K562 (cell line): ENCODE data around the gene MRPL4. TPM values are rescaled to one million over a fixed set of nuclear protein-coding genes. Genes with fewer than 3 reads are reported as not detected.

Experiments used
- ASH1L ChIP-seq: fragments of 450-650 bp; IDR thresholded peaks from 2 replicates; pipeline ENCODE4 v1.6.1; 2018; ENCODE audit warnings: borderline replicate concordance, mild to moderate bottlenecking, low read depth; ENCODE audit not compliant: partially characterized antibody
- BCOR ChIP-seq: fragments of 450-650 bp; IDR thresholded peaks from 2 replicates; pipeline ENCODE4 v1.6.1; 2016
- ELF2 ChIP-seq: fragments of 250-450 bp; sonication (Bioruptor Pico); IDR thresholded peaks from 2 replicates; pipeline ENCODE4 v1.5.0; 2021; ENCODE audit warnings: mild to moderate bottlenecking
- GATAD2B ChIP-seq: fragments of 450-650 bp; IDR thresholded peaks from 2 replicates; pipeline ENCODE4 v1.6.1; 2017; ENCODE audit warnings: mild to moderate bottlenecking, borderline replicate concordance
- HCFC1 ChIP-seq: IDR thresholded peaks from 2 replicates; pipeline ENCODE4 v1.6.1; 2012; ENCODE audit warnings: low read depth, low read length, improper control_type of control experiment
- LARP7 ChIP-seq: fragments of 450-650 bp; IDR thresholded peaks from 2 replicates; pipeline ENCODE4 v1.6.1; 2016
- NCOA4 ChIP-seq: fragments of 450-650 bp; IDR thresholded peaks from 2 replicates; pipeline ENCODE4 v1.6.1; 2018; ENCODE audit warnings: mild to moderate bottlenecking; ENCODE audit not compliant: partially characterized antibody
- POLR3G ChIP-seq: IDR thresholded peaks from 2 replicates; pipeline ENCODE4 v1.6.1; 2011; ENCODE audit not compliant: insufficient read length, insufficient replicate concordance; ENCODE audit errors: extremely low read depth
- RBM15 ChIP-seq: fragments of 200-400 bp; formaldehyde crosslinking; IDR thresholded peaks from 2 replicates; pipeline ENCODE4 v1.6.1; 2018; ENCODE audit warnings: mild to moderate bottlenecking, low read length, moderate library complexity; ENCODE audit not compliant: insufficient read depth
- SAP30 ChIP-seq: fragments of 200-600 bp; sonication (generic); IDR thresholded peaks from 2 replicates; pipeline ENCODE4 v1.6.1; 2012; ENCODE audit warnings: borderline replicate concordance, low read depth, mild to moderate bottlenecking, moderate library complexity, low read length, control low read depth, inconsistent platforms; ENCODE audit not compliant: insufficient read depth, poor library complexity, severe bottlenecking
- SRF ChIP-seq, 2 experiments: fragments of 250-450, 450-650 bp in 1 of 2; sonication (Bioruptor Pico) in 1 of 2; sonication (generic) in 1 of 2; formaldehyde crosslinking; IDR thresholded peaks; 2 replicates each; pipeline versions ENCODE4 v1.5.0 to v1.5.1; 2020 to 2022; ENCODE audit warnings: mild to moderate bottlenecking in 1 of 2, missing genetic modification reagents in 1 of 2
- STAG1 ChIP-seq: sonication (generic); formaldehyde crosslinking; IDR thresholded peaks from 2 replicates; pipeline ENCODE4 v1.5.0; 2020; ENCODE audit warnings: missing genetic modification reagents, borderline replicate concordance
- TEAD1 ChIP-seq, 2 experiments: fragments of 450-650 bp in 1 of 2; sonication (generic) in 1 of 2; formaldehyde crosslinking; IDR thresholded peaks; 2 replicates each; pipeline versions ENCODE4 v1.4.0 to v1.8.0; 2020 to 2022; ENCODE audit warnings: mild to moderate bottlenecking in 2 of 2, missing genetic modification reagents in 1 of 2
- XRCC5 ChIP-seq: fragments of 200-400 bp; formaldehyde crosslinking; IDR thresholded peaks from 2 replicates; pipeline ENCODE4 v1.6.1; 2017; ENCODE audit warnings: low read depth, mild to moderate bottlenecking, low read length
- ZNF583 ChIP-seq: fragments of 250-450 bp; sonication (Bioruptor Pico); IDR thresholded peaks from 2 replicates; pipeline ENCODE4 v1.4.0; 2020
- ZNF589 ChIP-seq: fragments of 200-800 bp; sonication (Bioruptor generic); IDR thresholded peaks from 2 replicates; pipeline ENCODE4 v1.6.1; 2016; ENCODE audit warnings: low read depth, missing genetic modification characterization, missing compliant biosample characterization
- polyA plus RNA-seq, 8 experiments: library from polyadenylated mRNA; depleted of rRNA in 4 of 8; stranded (reverse) in 5 of 8; unstranded in 3 of 8; fragments of >200 nt; fragmentation: Nextera tagmentation in 2 of 8; fragmentation: Illumina TruSeq in 1 of 8; extraction: Ambion mirVana in 2 of 8; extraction: Trizol in 1 of 8; gene quantifications; 2 replicates each; pipeline versions ENCODE4 v1.2.1 to v1.2.3, GENCODE V29; 2011 to 2014; ENCODE audit warnings: inconsistent platforms in 1 of 8, missing spikeins in 1 of 8
- total RNA-seq, 7 experiments: library from RNA; depleted of rRNA in 6 of 7; stranded (reverse); fragments of >200 nt in 6 of 7; fragmentation: Illumina TruSeq in 2 of 7; extraction: Trizol in 2 of 7; gene quantifications; 2 replicates each; pipeline versions ENCODE4 v1.2.1 to v1.2.3, GENCODE V29; 2011 to 2021; ENCODE audit warnings: low replicate concordance in 1 of 7
- TF ChIP-seq, protein P1 (sequence below): fragments of 450-650 bp; formaldehyde crosslinking; IDR thresholded peaks from 2 replicates; pipeline ENCODE4 v1.4.0; 2020; ENCODE audit warnings: mild to moderate bottlenecking, moderate library complexity
- TF ChIP-seq, protein P2 (sequence below): sonication (generic); formaldehyde crosslinking; IDR thresholded peaks from 2 replicates; pipeline ENCODE4 v1.8.0; 2022; ENCODE audit warnings: mild to moderate bottlenecking, missing genetic modification reagents
- TF ChIP-seq, protein P3 (sequence below): fragments of 250-450 bp; sonication (Bioruptor Pico); IDR thresholded peaks from 2 replicates; pipeline ENCODE4 v1.6.1; 2021; ENCODE audit warnings: mild to moderate bottlenecking

Gene MRPL4
- total and polyA plus RNA-seq, 9 of the 15 experiments (the other 6 are each of a cell fraction or from before 2014, with no cell fraction given): 1.4 to 239 (median 64.9) TPM

DNA sequence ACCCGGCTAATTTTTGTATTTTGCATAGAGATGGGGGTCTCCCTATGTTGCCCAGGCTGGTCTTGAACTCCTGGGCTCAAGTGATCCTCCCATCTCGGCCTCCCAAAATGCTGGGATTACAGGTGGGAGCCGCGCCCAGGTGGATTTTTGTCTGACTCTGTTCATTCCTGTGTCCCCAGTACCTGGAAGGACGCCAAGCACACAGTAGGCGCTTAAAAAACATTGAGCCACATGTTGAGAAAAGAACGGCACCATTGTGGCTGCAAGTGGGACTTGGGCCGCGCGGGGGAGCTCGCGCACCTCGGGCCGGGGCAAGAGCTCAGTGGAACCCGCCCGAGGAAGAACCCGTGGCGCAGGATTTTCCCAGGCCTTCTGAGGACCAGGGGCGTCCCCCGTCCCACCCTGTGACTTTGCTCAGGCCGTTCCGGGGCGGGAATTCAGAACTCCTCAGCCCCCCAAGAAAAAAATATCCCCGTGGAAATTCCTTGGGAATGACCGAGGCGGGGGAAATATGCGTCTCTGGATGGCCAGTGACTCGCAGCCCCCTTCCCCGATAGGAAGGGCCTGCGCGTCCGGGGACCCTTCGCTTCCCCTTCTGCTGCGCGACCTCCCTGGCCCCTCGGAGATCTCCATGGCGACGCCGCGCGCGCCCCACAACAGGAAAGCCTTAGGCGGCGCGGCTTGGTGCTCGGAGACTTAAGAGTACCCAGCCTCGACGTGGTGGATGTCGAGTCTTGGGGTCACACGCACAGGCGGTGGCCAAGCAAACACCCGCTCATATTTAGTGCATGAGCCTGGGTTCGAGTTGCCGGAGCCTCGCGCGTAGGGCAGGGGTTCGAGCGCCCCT lies 17.5 kb downstream of the MRPL4 start (continued):
- no peak for TF ChIP-seq NCOA4
- peak; percentile 33; the same call in 1 of the 2 replicates for TF ChIP-seq GATAD2B
- TF ChIP-seq, protein P1, sequence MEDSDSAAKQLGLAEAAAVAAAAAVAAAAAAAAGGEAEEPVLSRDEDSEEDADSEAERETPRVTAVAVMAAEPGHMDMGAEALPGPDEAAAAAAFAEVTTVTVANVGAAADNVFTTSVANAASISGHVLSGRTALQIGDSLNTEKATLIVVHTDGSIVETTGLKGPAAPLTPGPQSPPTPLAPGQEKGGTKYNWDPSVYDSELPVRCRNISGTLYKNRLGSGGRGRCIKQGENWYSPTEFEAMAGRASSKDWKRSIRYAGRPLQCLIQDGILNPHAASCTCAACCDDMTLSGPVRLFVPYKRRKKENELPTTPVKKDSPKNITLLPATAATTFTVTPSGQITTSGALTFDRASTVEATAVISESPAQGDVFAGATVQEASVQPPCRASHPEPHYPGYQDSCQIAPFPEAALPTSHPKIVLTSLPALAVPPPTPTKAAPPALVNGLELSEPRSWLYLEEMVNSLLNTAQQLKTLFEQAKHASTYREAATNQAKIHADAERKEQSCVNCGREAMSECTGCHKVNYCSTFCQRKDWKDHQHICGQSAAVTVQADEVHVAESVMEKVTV (CRISPR knock-in tag): peak; percentile 95
- TF ChIP-seq ELF2 (CRISPR knock-in tag): no peak
- no peak for TF ChIP-seq TEAD1 (CRISPR knock-in tag; IDR thresholded peaks at IDR 0.05)
- TF ChIP-seq, protein P2, sequence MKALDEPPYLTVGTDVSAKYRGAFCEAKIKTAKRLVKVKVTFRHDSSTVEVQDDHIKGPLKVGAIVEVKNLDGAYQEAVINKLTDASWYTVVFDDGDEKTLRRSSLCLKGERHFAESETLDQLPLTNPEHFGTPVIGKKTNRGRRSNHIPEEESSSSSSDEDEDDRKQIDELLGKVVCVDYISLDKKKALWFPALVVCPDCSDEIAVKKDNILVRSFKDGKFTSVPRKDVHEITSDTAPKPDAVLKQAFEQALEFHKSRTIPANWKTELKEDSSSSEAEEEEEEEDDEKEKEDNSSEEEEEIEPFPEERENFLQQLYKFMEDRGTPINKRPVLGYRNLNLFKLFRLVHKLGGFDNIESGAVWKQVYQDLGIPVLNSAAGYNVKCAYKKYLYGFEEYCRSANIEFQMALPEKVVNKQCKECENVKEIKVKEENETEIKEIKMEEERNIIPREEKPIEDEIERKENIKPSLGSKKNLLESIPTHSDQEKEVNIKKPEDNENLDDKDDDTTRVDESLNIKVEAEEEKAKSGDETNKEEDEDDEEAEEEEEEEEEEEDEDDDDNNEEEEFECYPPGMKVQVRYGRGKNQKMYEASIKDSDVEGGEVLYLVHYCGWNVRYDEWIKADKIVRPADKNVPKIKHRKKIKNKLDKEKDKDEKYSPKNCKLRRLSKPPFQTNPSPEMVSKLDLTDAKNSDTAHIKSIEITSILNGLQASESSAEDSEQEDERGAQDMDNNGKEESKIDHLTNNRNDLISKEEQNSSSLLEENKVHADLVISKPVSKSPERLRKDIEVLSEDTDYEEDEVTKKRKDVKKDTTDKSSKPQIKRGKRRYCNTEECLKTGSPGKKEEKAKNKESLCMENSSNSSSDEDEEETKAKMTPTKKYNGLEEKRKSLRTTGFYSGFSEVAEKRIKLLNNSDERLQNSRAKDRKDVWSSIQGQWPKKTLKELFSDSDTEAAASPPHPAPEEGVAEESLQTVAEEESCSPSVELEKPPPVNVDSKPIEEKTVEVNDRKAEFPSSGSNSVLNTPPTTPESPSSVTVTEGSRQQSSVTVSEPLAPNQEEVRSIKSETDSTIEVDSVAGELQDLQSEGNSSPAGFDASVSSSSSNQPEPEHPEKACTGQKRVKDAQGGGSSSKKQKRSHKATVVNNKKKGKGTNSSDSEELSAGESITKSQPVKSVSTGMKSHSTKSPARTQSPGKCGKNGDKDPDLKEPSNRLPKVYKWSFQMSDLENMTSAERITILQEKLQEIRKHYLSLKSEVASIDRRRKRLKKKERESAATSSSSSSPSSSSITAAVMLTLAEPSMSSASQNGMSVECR (CRISPR knock-in tag): no peak
- peak; percentile 90; the same call in 1 of the 2 replicates for TF ChIP-seq STAG1
- 0 out of 2 replicates have a peak, but pooled peaks have one; percentile 6 for TF ChIP-seq HCFC1
- TF ChIP-seq POLR3G: no peak
- peak; percentile 55; the same call in 1 of the 2 replicates for TF ChIP-seq BCOR
- TF ChIP-seq LARP7: 0 out of 2 replicates have a peak, but pooled peaks have one; percentile 8
- no peak for TF ChIP-seq SAP30
- 0 out of 4 replicates have a peak, but pooled peaks of 1 of the 2 experiments have one; percentile 35 for TF ChIP-seq SRF (CRISPR knock-in tag; IDR thresholded peaks at IDR 0.05)
- peak; percentile 74; the same call in 1 of the 2 replicates for TF ChIP-seq XRCC5
- TF ChIP-seq RBM15: no peak
- TF ChIP-seq, protein P3, sequence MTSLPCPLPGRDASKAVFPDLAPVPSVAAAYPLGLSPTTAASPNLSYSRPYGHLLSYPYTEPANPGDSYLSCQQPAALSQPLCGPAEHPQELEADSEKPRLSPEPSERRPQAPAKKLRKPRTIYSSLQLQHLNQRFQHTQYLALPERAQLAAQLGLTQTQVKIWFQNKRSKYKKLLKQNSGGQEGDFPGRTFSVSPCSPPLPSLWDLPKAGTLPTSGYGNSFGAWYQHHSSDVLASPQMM (CRISPR knock-in tag): no peak
- TF ChIP-seq ASH1L: no peak
- TF ChIP-seq ZNF589 (CRISPR knock-in tag): peak; percentile 78; the same call in 1 of the 2 replicates
- no peak for TF ChIP-seq ZNF583
